Smooth muscle cell (in vitro differentiated cells): ENCODE measurements around the gene SYNE2. TPM values are rescaled to one million over a fixed set of nuclear protein-coding genes. Genes with fewer than 3 reads are reported as not detected.

Experiments used
- DNase-seq: peaks from one replicate; lab custom pipeline; 2025; ENCODE audit not compliant: unreplicated experiment; lab: John Stamatoyannopoulos, UW
- H2AFZ ChIP-seq: fragments of 200-600 bp; sonication (generic); 2 replicates; pipeline ENCODE4 v1.6.0; 2016; ENCODE audit warnings: antibody characterized with exemption, low read depth, mild to moderate bottlenecking
- H3F3A ChIP-seq: fragments of 200-600 bp; sonication (generic); 2 replicates; pipeline ENCODE4 v1.6.0; 2017; ENCODE audit warnings: antibody characterized with exemption, low read depth
- H3K27ac ChIP-seq: fragments of 200-600 bp; sonication (generic); 2 replicates; pipeline ENCODE4 v1.5.1; 2016; ENCODE audit warnings: low read depth, mild to moderate bottlenecking
- H3K27me3 ChIP-seq: fragments of 200-600 bp; sonication (generic); 2 replicates; pipeline ENCODE4 v1.6.1; 2016; ENCODE audit warnings: low read depth, mild to moderate bottlenecking
- H3K36me3 ChIP-seq: fragments of 200-600 bp; sonication (generic); 2 replicates; pipeline ENCODE4 v1.5.1; 2016; ENCODE audit warnings: low read depth
- H3K4me1 ChIP-seq: fragments of 200-600 bp; sonication (generic); 2 replicates; pipeline ENCODE4 v1.5.1; 2016; ENCODE audit warnings: low read depth
- H3K4me2 ChIP-seq: fragments of 200-600 bp; sonication (generic); 2 replicates; pipeline ENCODE4 v1.6.0; 2016; ENCODE audit warnings: mild to moderate bottlenecking
- H3K4me3 ChIP-seq: fragments of 200-600 bp; sonication (generic); 2 replicates; pipeline ENCODE4 v1.5.1; 2016; ENCODE audit warnings: mild to moderate bottlenecking
- H3K79me2 ChIP-seq: fragments of 200-600 bp; sonication (generic); 2 replicates; pipeline ENCODE4 v1.6.0; 2016; ENCODE audit warnings: low read depth, mild to moderate bottlenecking
- H3K9ac ChIP-seq: fragments of 200-600 bp; sonication (generic); 2 replicates; pipeline ENCODE4 v1.6.0; 2016; ENCODE audit warnings: low read depth
- H3K9me3 ChIP-seq: fragments of 200-600 bp; sonication (generic); replicated peaks from 2 replicates; pipeline ENCODE4 v1.5.1; 2016; ENCODE audit warnings: low read depth
- H4K20me1 ChIP-seq: fragments of 200-600 bp; sonication (generic); 2 replicates; pipeline ENCODE4 v1.6.0; 2016; ENCODE audit warnings: low read depth
- WGBS: methylation state at CpG from one replicate; pipeline ENCODE4 v1.1.7; 2016; ENCODE audit warnings: low lambda C conversion rate; 5-methylcytosine and 5-hydroxymethylcytosine counted together
- polyA plus RNA-seq: library from polyadenylated mRNA; unstranded; fragments of >200 nt; fragmentation: Nextera tagmentation; extraction: Ambion mirVana; gene quantifications from 2 replicates; pipeline ENCODE4 v1.2.1, GENCODE V29; 2016
- total RNA-seq: library from RNA; depleted of rRNA; stranded (reverse); fragments of >200 nt; gene quantifications from 2 replicates; pipeline ENCODE4 v1.2.3, GENCODE V29; 2014
- TF ChIP-seq, protein P1 (sequence below): fragments of 200-600 bp; sonication (generic); IDR thresholded peaks from 2 replicates; pipeline ENCODE4 v1.5.1; 2017; ENCODE audit warnings: borderline replicate concordance, mild to moderate bottlenecking, antibody characterized with exemption; ENCODE audit not compliant: insufficient read depth, poor library complexity, severe bottlenecking

Gene SYNE2
- total and polyA plus RNA-seq, 2 experiments from 2014 or later = 4.8 to 20.9 TPM

DNA sequence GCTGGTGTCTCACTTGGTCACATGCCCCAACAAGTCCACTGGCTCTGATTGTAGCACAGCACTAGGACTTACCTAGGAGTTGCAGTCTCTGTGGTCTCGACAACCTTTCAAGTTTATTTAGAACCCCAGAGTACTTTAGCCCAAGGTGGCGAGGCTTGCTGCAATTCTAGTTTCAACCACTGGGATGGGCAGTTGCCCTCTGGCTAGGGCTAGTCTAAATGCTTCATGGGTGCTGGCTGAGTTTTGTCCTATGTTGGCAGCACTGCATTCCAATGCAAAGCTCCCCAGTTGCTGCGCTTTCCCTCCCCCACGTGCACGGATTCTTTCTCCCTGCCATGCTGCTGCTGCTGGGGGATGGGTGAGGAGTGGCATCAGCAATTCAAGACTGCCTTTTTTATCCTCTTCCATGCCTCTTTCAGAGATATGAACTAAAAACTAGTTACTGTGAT, 207.9 kb downstream of the SYNE2 start:
- WGBS = 43% methylated on average over 5 of the region's 5 CpGs
- DNase-seq = no peak
- H3K27me3 ChIP-seq = no peaks in the 10 kb centered on the region
- peak overlapping the region; percentile 4 for H3K4me2 ChIP-seq
- no peak overlapping the region for H3K27ac ChIP-seq
- H3K79me2 ChIP-seq = no peaks in the 10 kb centered on the region
- no peak overlapping the region for H2AFZ ChIP-seq
- TF ChIP-seq, protein P1, sequence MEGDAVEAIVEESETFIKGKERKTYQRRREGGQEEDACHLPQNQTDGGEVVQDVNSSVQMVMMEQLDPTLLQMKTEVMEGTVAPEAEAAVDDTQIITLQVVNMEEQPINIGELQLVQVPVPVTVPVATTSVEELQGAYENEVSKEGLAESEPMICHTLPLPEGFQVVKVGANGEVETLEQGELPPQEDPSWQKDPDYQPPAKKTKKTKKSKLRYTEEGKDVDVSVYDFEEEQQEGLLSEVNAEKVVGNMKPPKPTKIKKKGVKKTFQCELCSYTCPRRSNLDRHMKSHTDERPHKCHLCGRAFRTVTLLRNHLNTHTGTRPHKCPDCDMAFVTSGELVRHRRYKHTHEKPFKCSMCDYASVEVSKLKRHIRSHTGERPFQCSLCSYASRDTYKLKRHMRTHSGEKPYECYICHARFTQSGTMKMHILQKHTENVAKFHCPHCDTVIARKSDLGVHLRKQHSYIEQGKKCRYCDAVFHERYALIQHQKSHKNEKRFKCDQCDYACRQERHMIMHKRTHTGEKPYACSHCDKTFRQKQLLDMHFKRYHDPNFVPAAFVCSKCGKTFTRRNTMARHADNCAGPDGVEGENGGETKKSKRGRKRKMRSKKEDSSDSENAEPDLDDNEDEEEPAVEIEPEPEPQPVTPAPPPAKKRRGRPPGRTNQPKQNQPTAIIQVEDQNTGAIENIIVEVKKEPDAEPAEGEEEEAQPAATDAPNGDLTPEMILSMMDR = peak; percentile 30
- no peak overlapping the region for H3K4me3 ChIP-seq
- no peaks in the 10 kb centered on the region for H3K36me3 ChIP-seq
- no peaks in the 10 kb centered on the region for H3F3A ChIP-seq
- H4K20me1 ChIP-seq = no peaks in the 10 kb centered on the region
- H3K9ac ChIP-seq = no peak overlapping the region
- peaks cover 15% of the 10 kb centered on the region for H3K4me1 ChIP-seq
- no peaks in the 10 kb centered on the region for H3K9me3 ChIP-seq

- DNase-seq = no peak
- no peaks in the 10 kb centered on the region for H3K27me3 ChIP-seq
- H2AFZ ChIP-seq = no peak overlapping the region
- H3K4me1 ChIP-seq = peaks cover 15% of the 10 kb centered on the region
- no peaks in the 10 kb centered on the region for H3K36me3 ChIP-seq
- no peak overlapping the region for H3K9ac ChIP-seq
- TF ChIP-seq, protein P1 = no peak
- WGBS = 57% methylated on average over 1 of the region's 1 CpG
- no peak overlapping the region for H3K27ac ChIP-seq
- no peaks in the 10 kb centered on the region for H3K79me2 ChIP-seq
- no peaks in the 10 kb centered on the region for H4K20me1 ChIP-seq
- no peak overlapping the region for H3K4me3 ChIP-seq
- H3F3A ChIP-seq = no peaks in the 10 kb centered on the region
- no peaks in the 10 kb centered on the region for H3K9me3 ChIP-seq
- H3K4me2 ChIP-seq = peak overlapping the region; percentile 4
These were observed 208.3 kb downstream of the SYNE2 start for GRCh38 chr14:64061115-64061514.

GRCh38 chr14:64061706-64062105, 208.9 kb downstream of the SYNE2 start:
- Histone ChIP-seq H3K36me3 (no peaks in the 10 kb centered on the region), H3K4me2 (no peak overlapping the region), H3K9ac (no peak overlapping the region), H4K20me1 (no peaks in the 10 kb centered on the region), H3K27ac (no peak overlapping the region), H2AFZ (no peak overlapping the region), H3K9me3 (no peaks in the 10 kb centered on the region), H3K4me3 (no peak overlapping the region), H3K4me1 (peaks cover 15% of the 10 kb centered on the region), H3K79me2 (no peaks in the 10 kb centered on the region), H3K27me3 (no peaks in the 10 kb centered on the region), H3F3A (no peaks in the 10 kb centered on the region)
- WGBS = 81% methylated on average over 1 of the region's 1 CpG
- no peak for DNase-seq
- TF ChIP-seq, protein P1 = no peak

- no peak for DNase-seq
- Histone ChIP-seq H3F3A (no peaks in the 10 kb centered on the region), H3K9me3 (no peaks in the 10 kb centered on the region), H3K9ac (no peak overlapping the region), H3K36me3 (no peaks in the 10 kb centered on the region), H4K20me1 (no peaks in the 10 kb centered on the region), H3K4me2 (no peak overlapping the region), H3K4me1 (peaks cover 15% of the 10 kb centered on the region), H3K79me2 (no peaks in the 10 kb centered on the region), H3K27ac (no peak overlapping the region), H3K4me3 (no peak overlapping the region), H2AFZ (no peak overlapping the region), H3K27me3 (no peaks in the 10 kb centered on the region)
- 89% methylated on average over 7 of the region's 7 CpGs for WGBS
- TF ChIP-seq, protein P1 = no peak
These were observed 209.7 kb downstream of the SYNE2 start for GRCh38 chr14:64062381-64063115.
